ENCODE measurements around the gene PIK3R1. TPM values are rescaled to one million over a fixed set of nuclear protein-coding genes. Genes with fewer than 3 reads are reported as not detected.
A peak's percentile ranks its signal among the peaks of the same experiment; 100 is the strongest.

PIK3R1 gene
- total and polyA plus RNA-seq, 2 of the 4 experiments (the other 2 are of a cell fraction), result 2.4 to 9.3 TPM

DNA sequence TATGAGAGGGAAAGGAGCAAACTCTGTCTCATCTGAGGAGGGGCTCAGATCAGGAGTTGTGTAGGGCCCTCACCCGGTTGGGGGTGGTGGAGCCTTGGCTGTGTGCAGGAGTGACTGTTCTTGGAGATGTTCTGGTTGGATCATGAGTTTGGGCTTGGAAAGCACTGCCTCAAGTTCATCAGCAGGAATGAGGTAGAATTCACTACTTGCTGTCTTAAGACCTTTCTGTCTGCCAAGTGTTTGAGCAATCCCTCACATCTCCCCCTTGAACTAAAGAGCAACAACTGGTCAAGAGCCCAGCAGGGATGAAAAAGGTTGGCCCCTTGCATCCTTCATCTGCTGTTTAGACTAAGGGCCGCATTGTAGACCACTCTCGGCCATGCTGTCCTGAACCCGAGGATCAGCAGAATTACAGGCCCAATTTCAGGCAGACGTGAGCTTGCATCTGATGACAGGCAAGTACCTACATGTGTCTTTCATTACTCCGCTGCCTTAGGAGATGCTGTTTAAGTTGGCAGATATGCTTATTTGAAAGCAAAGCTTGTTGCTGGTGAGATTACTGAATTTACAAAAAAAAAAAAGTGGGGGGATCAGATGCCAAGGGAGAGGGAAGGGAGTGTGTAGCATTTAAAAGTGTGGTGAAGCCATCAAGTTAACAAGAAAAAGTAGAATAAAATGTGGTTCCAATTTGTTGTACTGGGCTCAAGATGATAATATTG, 36.4 kb downstream of the PIK3R1 start:
- peak overlapping the region; percentile 19 for H2BK5ac ChIP-seq (ENCODE audit: low read depth, low read length, poor library complexity, severe bottlenecking)
- H4K5ac ChIP-seq (ENCODE audit: low read depth, low read length), result no peak overlapping the region
- ATAC-seq (ENCODE audit: low read depth) (peak; percentile 28; the same call in 1 of the 2 replicates), DNase-seq (peak; percentile 50)
- H3K9me3 ChIP-seq (ENCODE audit: control insufficient read depth, insufficient read depth, low read length), result no peaks in the 10 kb centered on the region
- 53% methylated on average over 4 of the region's 6 CpGs; no CpG with 5 or more reads in 1 of the 2 experiments for WGBS, 2 experiments (ENCODE audit: extremely low coverage in 2 of 2, insufficient read length in 1 of 2)
- BruUV-seq (replicated peaks), result no TSS peak
- TF ChIP-seq, protein P1, sequence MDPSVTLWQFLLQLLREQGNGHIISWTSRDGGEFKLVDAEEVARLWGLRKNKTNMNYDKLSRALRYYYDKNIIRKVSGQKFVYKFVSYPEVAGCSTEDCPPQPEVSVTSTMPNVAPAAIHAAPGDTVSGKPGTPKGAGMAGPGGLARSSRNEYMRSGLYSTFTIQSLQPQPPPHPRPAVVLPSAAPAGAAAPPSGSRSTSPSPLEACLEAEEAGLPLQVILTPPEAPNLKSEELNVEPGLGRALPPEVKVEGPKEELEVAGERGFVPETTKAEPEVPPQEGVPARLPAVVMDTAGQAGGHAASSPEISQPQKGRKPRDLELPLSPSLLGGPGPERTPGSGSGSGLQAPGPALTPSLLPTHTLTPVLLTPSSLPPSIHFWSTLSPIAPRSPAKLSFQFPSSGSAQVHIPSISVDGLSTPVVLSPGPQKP (IDR thresholded peaks at IDR 0.05; ENCODE audit: borderline replicate concordance, low read depth, low read length), result no peak
- TF ChIP-seq RFX5 (IDR thresholded peaks at IDR 0.05; ENCODE audit: low read depth, low read length) (no peak), NFE2L2 (IDR thresholded peaks at IDR 0.05; ENCODE audit: low read depth, low read length) (no peak), MXI1 (IDR thresholded peaks at IDR 0.05; ENCODE audit: borderline replicate concordance, low read depth, low read length) (no peak), MAZ (IDR thresholded peaks at IDR 0.05; ENCODE audit: borderline replicate concordance, low read depth, low read length) (no peak), MAFK (IDR thresholded peaks at IDR 0.05; ENCODE audit: low read depth, low read length) (no peak), BHLHE40 (IDR thresholded peaks at IDR 0.05; ENCODE audit: low read depth, low read length) (no peak), SMC3 (IDR thresholded peaks at IDR 0.05; ENCODE audit: low read depth, low read length) (no peak), POLR2A (IDR thresholded peaks at IDR 0.05; ENCODE audit: low read depth, low read length) (no peak), FOS (IDR thresholded peaks at IDR 0.05; ENCODE audit: low read depth, low read length) (no peak), CHD1 (IDR thresholded peaks at IDR 0.05; ENCODE audit: low read depth, low read length) (no peak)
- TF ChIP-seq, protein P2, sequence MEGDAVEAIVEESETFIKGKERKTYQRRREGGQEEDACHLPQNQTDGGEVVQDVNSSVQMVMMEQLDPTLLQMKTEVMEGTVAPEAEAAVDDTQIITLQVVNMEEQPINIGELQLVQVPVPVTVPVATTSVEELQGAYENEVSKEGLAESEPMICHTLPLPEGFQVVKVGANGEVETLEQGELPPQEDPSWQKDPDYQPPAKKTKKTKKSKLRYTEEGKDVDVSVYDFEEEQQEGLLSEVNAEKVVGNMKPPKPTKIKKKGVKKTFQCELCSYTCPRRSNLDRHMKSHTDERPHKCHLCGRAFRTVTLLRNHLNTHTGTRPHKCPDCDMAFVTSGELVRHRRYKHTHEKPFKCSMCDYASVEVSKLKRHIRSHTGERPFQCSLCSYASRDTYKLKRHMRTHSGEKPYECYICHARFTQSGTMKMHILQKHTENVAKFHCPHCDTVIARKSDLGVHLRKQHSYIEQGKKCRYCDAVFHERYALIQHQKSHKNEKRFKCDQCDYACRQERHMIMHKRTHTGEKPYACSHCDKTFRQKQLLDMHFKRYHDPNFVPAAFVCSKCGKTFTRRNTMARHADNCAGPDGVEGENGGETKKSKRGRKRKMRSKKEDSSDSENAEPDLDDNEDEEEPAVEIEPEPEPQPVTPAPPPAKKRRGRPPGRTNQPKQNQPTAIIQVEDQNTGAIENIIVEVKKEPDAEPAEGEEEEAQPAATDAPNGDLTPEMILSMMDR (conservative IDR thresholded peaks at IDR 0.05; ENCODE audit: low read depth, low read length), result no peak
- TF ChIP-seq, protein P3, sequence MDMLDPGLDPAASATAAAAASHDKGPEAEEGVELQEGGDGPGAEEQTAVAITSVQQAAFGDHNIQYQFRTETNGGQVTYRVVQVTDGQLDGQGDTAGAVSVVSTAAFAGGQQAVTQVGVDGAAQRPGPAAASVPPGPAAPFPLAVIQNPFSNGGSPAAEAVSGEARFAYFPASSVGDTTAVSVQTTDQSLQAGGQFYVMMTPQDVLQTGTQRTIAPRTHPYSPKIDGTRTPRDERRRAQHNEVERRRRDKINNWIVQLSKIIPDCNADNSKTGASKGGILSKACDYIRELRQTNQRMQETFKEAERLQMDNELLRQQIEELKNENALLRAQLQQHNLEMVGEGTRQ (IDR thresholded peaks at IDR 0.05; ENCODE audit: low read depth, low read length), result no peak
- 0 out of 2 replicates have a peak overlapping the region, but pooled peaks have one; percentile 7 for H2AK5ac ChIP-seq (ENCODE audit: low read depth, low read length)
- peak overlapping the region; percentile 27; the same call in 1 of the 2 replicates for H2BK120ac ChIP-seq (ENCODE audit: low read depth, low read length)
- ChIA-PET CTCF (interaction anchor here (0.6 to 3.1 kb wide), 11 partner anchors 12 to 1101 kb away, joined by 3 to 19 read pairs (median 3); no protein-coding TSS in a partner anchor), POLR2A (ENCODE audit: unreplicated experiment) (no interaction called here)
- H3K9ac ChIP-seq (ENCODE audit: low read depth, low read length), result no peak overlapping the region
- no peak overlapping the region for H3K18ac ChIP-seq (ENCODE audit: low read depth, low read length)
- dilution Hi-C loops (cut with HindIII; ENCODE audit: low sequenced_read_pairs, unreplicated experiment) (no loop called here), in situ Hi-C loops (cut with MboI; ENCODE audit: low sequenced_read_pairs) (loop anchor here (5.0 to 25.0 kb wide), 2 partner anchors 1005 to 1440 kb away; no protein-coding TSS in a partner anchor), intact Hi-C loops (cut with micrococcal nuclease) (loop anchor here (1.0 to 10.0 kb wide), 6 partner anchors 35 to 1447 kb away; partner anchors contain the start of gene PIK3R1)
- H3K14ac ChIP-seq (replicated peaks; ENCODE audit: low read depth, low read length), result peak overlapping the region; percentile 86
- no peaks in the 10 kb centered on the region for H3K36me3 ChIP-seq (ENCODE audit: control insufficient read depth, insufficient read depth, low read length)
- H3K79me1 ChIP-seq (ENCODE audit: low read depth in 1 of 2, low read length in 2 of 2), result peaks cover 12 to 41% of the 10 kb centered on the region in 2 experiments; a peak in 3 of 4 replicates
- H4K20me1 ChIP-seq (ENCODE audit: insufficient read depth, low read length), result peaks cover 6% of the 10 kb centered on the region; the same call in 1 of the 2 replicates
- H3K27me3 ChIP-seq (ENCODE audit: control insufficient read depth, insufficient read depth, low read length), result no peaks in the 10 kb centered on the region
- no peak overlapping the region for H2AK9ac ChIP-seq (replicated peaks; ENCODE audit: low read depth, low read length, poor library complexity)
- H3K4ac ChIP-seq (ENCODE audit: low read depth, low read length), result peak overlapping the region; percentile 31
- H3K23ac ChIP-seq (ENCODE audit: low read depth, low read length), result peak overlapping the region; percentile 66; the same call in 1 of the 2 replicates
- peak overlapping the region; percentile 40 for H2AFZ ChIP-seq (replicated peaks; ENCODE audit: low read length, poor library complexity)
- H3K9me1 ChIP-seq (ENCODE audit: insufficient read depth, low read length), result peaks cover 9% of the 10 kb centered on the region
- H2BK20ac ChIP-seq (ENCODE audit: low read depth, low read length), result peak overlapping the region; percentile 23
- no peak overlapping the region for H3K56ac ChIP-seq (ENCODE audit: extremely low read depth, insufficient read depth, low read length)
- peak overlapping the region; percentile 9; the same call in 2 of the 3 replicates for H2BK15ac ChIP-seq (ENCODE audit: low read depth, low read length)
- H4K91ac ChIP-seq (ENCODE audit: insufficient read depth, low read depth, low read length), result 0 out of 2 replicates have a peak overlapping the region, but pooled peaks have one; percentile 15
- 0 out of 4 replicates have a peak overlapping the region, but pooled peaks of 1 of the 2 experiments have one; percentile 26 for H4K8ac ChIP-seq (ENCODE audit: low read depth in 2 of 2, low read length in 2 of 2)
- no peak overlapping the region for H3K4me3 ChIP-seq (ENCODE audit: insufficient read depth, low read depth, low read length)
- peak overlapping the region; percentile 43 for H3K4me2 ChIP-seq (ENCODE audit: low read depth, low read length)
- peak overlapping the region; percentile 42; the same call in 1 of the 2 replicates for H3K27ac ChIP-seq (ENCODE audit: insufficient read depth, low read length)
- peaks cover 12% of the 10 kb centered on the region for H3K4me1 ChIP-seq (ENCODE audit: control insufficient read depth, insufficient read depth, low read length)
